Suprapubic skin (tissue), 4 donors: ENCODE data around the gene IFT25.

Source experiments
- CTCF ChIP-seq, 2 donors: fragments of 200-600 bp in 1 of 2; fragments of 450-650 bp in 1 of 2; sonication (generic) in 1 of 2; IDR thresholded peaks; one replicate each; pipeline ENCODE4 v1.5.1; 2016 to 2019; ENCODE audit warnings: antibody characterized with exemption in 2 of 2, mild to moderate bottlenecking in 1 of 2, moderate library complexity in 1 of 2
- EP300 ChIP-seq: sonication (generic); formaldehyde crosslinking; IDR thresholded peaks from one replicate; pipeline ENCODE4 v1.6.1; 2017; ENCODE audit warnings: antibody characterized with exemption
- POLR2A ChIP-seq, 2 donors: fragments of 450-650 bp; IDR thresholded peaks; one replicate each; pipeline ENCODE4 v1.6.1; 2017; ENCODE audit warnings: antibody characterized with exemption in 2 of 2, mild to moderate bottlenecking in 2 of 2, moderate library complexity in 2 of 2
- POLR2AphosphoS5 ChIP-seq, 3 donors: sonication (generic); formaldehyde crosslinking; IDR thresholded peaks; one replicate each; pipeline ENCODE4 v1.6.1; 2017; ENCODE audit warnings: antibody characterized with exemption in 3 of 3

- TF ChIP-seq CTCF (IDR thresholded peaks at IDR 0.05), result no peak
- no peak for TF ChIP-seq POLR2A (IDR thresholded peaks at IDR 0.05)
- no peak for TF ChIP-seq POLR2AphosphoS5 (IDR thresholded peaks at IDR 0.05)
- TF ChIP-seq EP300, result no peak
Measured at GRCh38 chr1:53930932-53931331, 14.6 kb downstream of the IFT25 start.
